Measurements from ENCODE around the gene VOPP1. TPM values are rescaled to one million over a fixed set of nuclear protein-coding genes. Genes with fewer than 3 reads are reported as not detected.
"Not testable (repeated sequence)": the region's sequence is repeated elsewhere in the genome, so short reads cannot be mapped to it uniquely, and the experiment has no call there.

The VOPP1 gene
- total RNA-seq, 1 donor from 2014 or later, result 47.8 TPM

DNA sequence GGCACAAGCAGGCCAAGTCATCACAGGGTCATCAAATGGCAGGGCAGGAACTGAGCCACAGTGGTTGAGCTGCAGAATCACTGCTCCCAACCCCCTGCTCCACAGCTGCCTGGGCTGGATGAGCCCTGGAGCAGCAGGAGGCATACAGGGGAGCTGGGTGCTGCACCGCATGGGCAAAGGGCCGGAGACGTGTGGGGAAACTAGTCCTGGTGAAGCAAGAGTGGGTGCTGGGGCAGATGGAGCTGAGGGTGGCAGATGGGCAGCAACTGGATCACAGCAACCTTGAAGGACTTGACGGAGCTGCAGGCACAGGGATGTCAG lies 16.0 kb upstream of the VOPP1 start:
- TF ChIP-seq, protein P1, sequence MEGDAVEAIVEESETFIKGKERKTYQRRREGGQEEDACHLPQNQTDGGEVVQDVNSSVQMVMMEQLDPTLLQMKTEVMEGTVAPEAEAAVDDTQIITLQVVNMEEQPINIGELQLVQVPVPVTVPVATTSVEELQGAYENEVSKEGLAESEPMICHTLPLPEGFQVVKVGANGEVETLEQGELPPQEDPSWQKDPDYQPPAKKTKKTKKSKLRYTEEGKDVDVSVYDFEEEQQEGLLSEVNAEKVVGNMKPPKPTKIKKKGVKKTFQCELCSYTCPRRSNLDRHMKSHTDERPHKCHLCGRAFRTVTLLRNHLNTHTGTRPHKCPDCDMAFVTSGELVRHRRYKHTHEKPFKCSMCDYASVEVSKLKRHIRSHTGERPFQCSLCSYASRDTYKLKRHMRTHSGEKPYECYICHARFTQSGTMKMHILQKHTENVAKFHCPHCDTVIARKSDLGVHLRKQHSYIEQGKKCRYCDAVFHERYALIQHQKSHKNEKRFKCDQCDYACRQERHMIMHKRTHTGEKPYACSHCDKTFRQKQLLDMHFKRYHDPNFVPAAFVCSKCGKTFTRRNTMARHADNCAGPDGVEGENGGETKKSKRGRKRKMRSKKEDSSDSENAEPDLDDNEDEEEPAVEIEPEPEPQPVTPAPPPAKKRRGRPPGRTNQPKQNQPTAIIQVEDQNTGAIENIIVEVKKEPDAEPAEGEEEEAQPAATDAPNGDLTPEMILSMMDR (IDR thresholded peaks at IDR 0.05; ENCODE audit: unreplicated experiment), result no peak
- Mint-ChIP-seq H3K9me3 (ENCODE audit: low read depth) (peaks cover 2% of the 10 kb centered on the region), H3K4me1 (ENCODE audit: low read depth) (no peaks in the 10 kb centered on the region), H3K36me3 (ENCODE audit: insufficient read depth) (no peaks in the 10 kb centered on the region), H3K27me3 (peaks cover 18% of the 10 kb centered on the region), H3K4me3 (ENCODE audit: low read depth) (no peak overlapping the region), H3K27ac (no peak overlapping the region)
- no peak for DNase-seq (ENCODE audit: low spot score, unreplicated experiment)

DNA sequence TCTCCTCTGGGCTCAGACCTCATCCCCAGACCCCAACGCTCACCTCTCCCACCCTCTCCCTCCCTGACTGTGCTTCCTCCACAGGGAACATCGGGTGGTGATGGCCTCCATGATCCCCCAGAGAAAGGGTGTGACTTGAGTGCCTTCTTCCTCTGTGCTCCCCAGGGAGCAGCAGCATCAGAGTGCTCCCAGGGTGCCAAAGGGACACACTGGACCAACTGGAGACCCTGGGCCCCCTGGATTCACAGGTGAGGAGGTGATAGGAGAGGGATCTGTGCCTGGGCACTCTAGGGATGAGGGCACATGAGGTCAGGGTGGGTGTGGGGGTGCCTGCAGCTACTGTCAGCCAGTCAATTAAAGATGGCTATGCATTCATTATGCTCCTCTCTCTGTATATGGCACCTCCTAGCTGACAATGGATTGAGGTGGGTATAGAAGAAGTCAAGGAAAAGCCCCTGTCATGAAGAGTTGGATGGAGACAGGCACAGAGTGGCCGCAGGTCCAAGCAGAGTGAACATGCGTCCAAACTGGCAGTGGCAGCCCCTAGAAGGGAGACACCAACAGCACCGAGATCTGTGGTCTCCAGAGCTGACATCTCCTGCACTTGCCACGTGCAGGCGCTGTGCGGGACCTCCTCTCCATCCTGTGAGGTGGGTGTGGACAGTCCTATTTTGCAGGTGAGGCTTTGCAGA lies 15.5 kb upstream of the VOPP1 start:
- Mint-ChIP-seq H3K36me3 (ENCODE audit: insufficient read depth) (no peaks in the 10 kb centered on the region), H3K9me3 (ENCODE audit: low read depth) (peaks cover 4% of the 10 kb centered on the region), H3K4me3 (ENCODE audit: low read depth) (no peak overlapping the region), H3K27me3 (peaks cover 18% of the 10 kb centered on the region), H3K27ac (no peak overlapping the region), H3K4me1 (ENCODE audit: low read depth) (no peaks in the 10 kb centered on the region)
- DNase-seq (ENCODE audit: low spot score, unreplicated experiment), result no peak
- TF ChIP-seq, protein P1 (IDR thresholded peaks at IDR 0.05; ENCODE audit: unreplicated experiment), result no peak

DNA sequence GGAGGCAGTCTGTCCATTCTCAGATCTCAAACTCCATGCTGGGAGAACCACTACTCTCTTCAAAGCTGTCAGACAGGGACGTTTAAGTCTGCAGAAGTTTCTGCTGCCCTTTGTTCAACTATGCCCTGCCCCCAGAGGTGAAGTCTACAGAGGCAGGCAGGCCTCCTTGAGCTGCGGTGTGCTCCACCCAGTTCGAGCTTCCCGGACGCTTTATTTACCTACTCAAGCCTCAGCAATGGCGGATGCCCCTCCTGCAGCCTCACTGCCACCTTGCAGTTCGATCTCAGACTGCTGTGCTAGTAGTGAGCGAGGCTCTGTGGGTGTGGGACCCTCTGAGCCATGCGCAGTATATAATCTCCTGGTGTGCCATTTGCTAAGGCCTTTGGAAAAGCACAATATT lies 10.4 kb upstream of the VOPP1 start:
- not testable (repeated sequence) for H3K27ac Mint-ChIP-seq; H3K4me1 Mint-ChIP-seq (ENCODE audit: low read depth)

DNA sequence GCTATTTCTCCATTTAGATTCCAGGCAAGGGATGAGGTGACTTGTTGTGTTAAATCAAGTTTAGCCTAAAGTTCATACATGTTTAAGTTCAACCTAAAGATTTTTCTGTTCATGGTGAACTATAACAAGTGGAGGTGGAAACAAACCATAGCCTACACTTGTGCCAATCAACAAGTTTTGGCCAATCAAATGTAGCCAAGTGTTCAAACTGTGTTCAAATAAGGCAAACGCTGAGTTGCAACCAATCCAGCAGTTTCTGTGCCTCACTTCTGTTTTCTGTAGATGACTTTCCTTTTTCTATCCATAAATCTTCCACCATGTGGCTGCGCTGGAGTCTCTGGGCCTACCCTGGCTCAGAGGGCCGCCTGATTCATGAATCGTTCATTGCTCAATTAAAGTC lies 4.5 kb upstream of the VOPP1 start:
- H3K9me3 Mint-ChIP-seq (ENCODE audit: low read depth), result no peaks in the 10 kb centered on the region
- DNase-seq (ENCODE audit: low spot score, unreplicated experiment), result no peak
- peaks cover 34% of the 10 kb centered on the region for H3K27me3 Mint-ChIP-seq
- no peaks in the 10 kb centered on the region for H3K36me3 Mint-ChIP-seq (ENCODE audit: insufficient read depth)
- H3K4me1 Mint-ChIP-seq (ENCODE audit: low read depth), result peaks cover 9% of the 10 kb centered on the region
- TF ChIP-seq, protein P1 (IDR thresholded peaks at IDR 0.05; ENCODE audit: unreplicated experiment), result no peak
- no peak overlapping the region for H3K27ac Mint-ChIP-seq
- H3K4me3 Mint-ChIP-seq (ENCODE audit: low read depth), result no peak overlapping the region

More for the DNA sequence above, 10.4 kb upstream of the VOPP1 start:
- H3K4me3 Mint-ChIP-seq (ENCODE audit: low read depth); H3K27me3 Mint-ChIP-seq; H3K9me3 Mint-ChIP-seq (ENCODE audit: low read depth); H3K36me3 Mint-ChIP-seq (ENCODE audit: insufficient read depth); DNase-seq (ENCODE audit: low spot score, unreplicated experiment): not testable (repeated sequence)

DNA sequence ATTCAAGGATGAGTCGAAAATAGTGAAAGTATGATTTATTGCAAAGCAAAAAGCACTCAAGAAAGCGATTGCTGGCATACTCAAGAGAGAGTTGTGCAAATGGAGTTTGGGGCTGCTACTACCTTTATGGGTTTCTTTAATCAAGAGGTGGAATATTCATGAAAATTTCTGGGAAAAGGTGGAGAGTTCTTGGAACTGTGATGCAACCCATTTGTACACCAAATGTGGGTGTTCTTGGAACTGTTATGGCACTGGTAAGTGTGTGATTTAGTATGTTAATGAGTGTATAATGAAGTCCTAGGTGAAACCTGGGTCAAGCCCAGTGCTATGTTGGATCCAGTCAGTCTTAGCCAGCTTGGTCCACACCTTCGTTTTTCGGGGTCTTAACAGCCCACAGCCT lies 3.4 kb upstream of the VOPP1 start:
- TF ChIP-seq, protein P1 (IDR thresholded peaks at IDR 0.05; ENCODE audit: unreplicated experiment), result no peak
- H3K4me1 Mint-ChIP-seq (ENCODE audit: low read depth), result peaks cover 13% of the 10 kb centered on the region
- DNase-seq (ENCODE audit: low spot score, unreplicated experiment), result no peak
- no peaks in the 10 kb centered on the region for H3K9me3 Mint-ChIP-seq (ENCODE audit: low read depth)
- H3K4me3 Mint-ChIP-seq (ENCODE audit: low read depth), result no peak overlapping the region
- H3K27ac Mint-ChIP-seq, result no peak overlapping the region
- no peaks in the 10 kb centered on the region for H3K36me3 Mint-ChIP-seq (ENCODE audit: insufficient read depth)
- peaks cover 34% of the 10 kb centered on the region for H3K27me3 Mint-ChIP-seq

DNA sequence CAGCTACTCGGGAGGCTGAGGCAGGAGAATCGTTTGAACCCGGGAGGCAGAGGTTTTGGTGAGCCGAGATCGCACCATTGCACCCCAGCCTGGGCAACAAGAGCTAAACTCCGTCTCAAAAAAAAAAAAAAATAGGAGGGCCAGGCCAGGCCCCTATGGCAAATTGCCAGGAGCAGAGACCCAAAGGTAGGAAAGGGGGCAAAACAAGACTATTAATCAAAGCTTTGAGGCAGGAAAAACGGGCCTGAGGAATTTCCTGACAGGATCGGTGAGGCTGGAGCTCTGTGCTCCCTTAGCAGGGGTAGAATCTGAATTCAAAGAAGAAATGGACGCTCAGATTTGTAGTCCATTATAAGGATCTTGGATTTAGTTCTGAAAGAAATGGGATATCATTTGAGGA lies 2.8 kb upstream of the VOPP1 start:
- H3K27me3 Mint-ChIP-seq, result peaks cover 32% of the 10 kb centered on the region
- peaks cover 15% of the 10 kb centered on the region for H3K4me1 Mint-ChIP-seq (ENCODE audit: low read depth)
- no peak overlapping the region for H3K27ac Mint-ChIP-seq
- no peaks in the 10 kb centered on the region for H3K36me3 Mint-ChIP-seq (ENCODE audit: insufficient read depth)
- no peak for DNase-seq (ENCODE audit: low spot score, unreplicated experiment)
- TF ChIP-seq, protein P1 (IDR thresholded peaks at IDR 0.05; ENCODE audit: unreplicated experiment), result no peak
- no peak overlapping the region for H3K4me3 Mint-ChIP-seq (ENCODE audit: low read depth)
- no peaks in the 10 kb centered on the region for H3K9me3 Mint-ChIP-seq (ENCODE audit: low read depth)

Data from progenitor cell of endocrine pancreas (in vitro differentiated cells).